Activated T-cell treated with anti-CD3 and anti-CD28 coated beads for 4 hours (primary cell): ENCODE results near the gene SLFN12L.
"Not testable (repeated sequence)": the region's sequence is repeated elsewhere in the genome, so short reads cannot be mapped to it uniquely, and the experiment has no call there.

Experiments used
- DNase-seq: peaks from one replicate; pipeline ENCODE4 v3.0.0-alpha.2; 2020

SLFN12L gene

GRCh38 chr17:35537601-35538141 is at the start of gene SLFN12L:
SLFN12L (minus strand) TSS chr17:35537678; CDS start chr17:35522364, 15,314 bp downstream.
- no peak for DNase-seq

GRCh38 chr17:35586569-35587073 is 49.1 kb upstream of the SLFN12L start:
- peak; percentile 9 for DNase-seq

GRCh38 chr17:35584061-35584460 is 46.6 kb upstream of the SLFN12L start:
- no peak for DNase-seq

- no peak for DNase-seq
Measured at GRCh38 chr17:35578929-35579432, 41.5 kb upstream of the SLFN12L start.

- DNase-seq, result peak; percentile 77
Measured at GRCh38 chr17:35578197-35578928, 40.9 kb upstream of the SLFN12L start, which contains the start of gene PEX12. PEX12 (minus strand) TSS chr17:35578571; CDS start chr17:35578021, 550 bp downstream.

GRCh38 chr17:35577830-35578196 is 40.3 kb upstream of the SLFN12L start:
- no peak for DNase-seq

- DNase-seq, result no peak
Measured at GRCh38 chr17:35575759-35576158, 38.3 kb upstream of the SLFN12L start.

GRCh38 chr17:35569405-35569804 is 31.9 kb upstream of the SLFN12L start:
- DNase-seq, result no peak

- peak; percentile 33 for DNase-seq
Measured at GRCh38 chr17:35568561-35568960, 31.1 kb upstream of the SLFN12L start.

GRCh38 chr17:35566968-35567367 is 29.5 kb upstream of the SLFN12L start:
- no peak for DNase-seq

GRCh38 chr17:35563181-35563580 is 25.7 kb upstream of the SLFN12L start:
- DNase-seq, result not testable (repeated sequence)

GRCh38 chr17:35560703-35561102 is 23.2 kb upstream of the SLFN12L start, which contains the start of gene SLFN14:
SLFN14 (minus strand) TSS chr17:35560819; CDS start chr17:35558062, 2,757 bp downstream.
- DNase-seq, result no peak

GRCh38 chr17:35559495-35560210 is 22.2 kb upstream of the SLFN12L start:
- no peak for DNase-seq

GRCh38 chr17:35557353-35557752 is 19.9 kb upstream of the SLFN12L start:
- no peak for DNase-seq

- DNase-seq, result no peak
Measured at GRCh38 chr17:35555691-35556090, 18.2 kb upstream of the SLFN12L start.

- DNase-seq, result no peak
Measured at GRCh38 chr17:35554668-35555067, 17.2 kb upstream of the SLFN12L start.

- no peak for DNase-seq
Measured at GRCh38 chr17:35553310-35553709, 15.8 kb upstream of the SLFN12L start.

GRCh38 chr17:35548978-35549377 is 11.5 kb upstream of the SLFN12L start:
- DNase-seq, result no peak

- no peak for DNase-seq
Measured at GRCh38 chr17:35548208-35548810, 10.8 kb upstream of the SLFN12L start.

GRCh38 chr17:35546487-35546886 is 9.0 kb upstream of the SLFN12L start:
- DNase-seq, result no peak

- DNase-seq, result no peak
Measured at GRCh38 chr17:35545150-35545549, 7.7 kb upstream of the SLFN12L start.

GRCh38 chr17:35543856-35544255 is 6.4 kb upstream of the SLFN12L start:
- DNase-seq, result no peak

GRCh38 chr17:35542990-35543389 is 5.5 kb upstream of the SLFN12L start:
- no peak for DNase-seq
